Vagina (tissue), 2 donors: ENCODE results near the gene SLC8A1.

ENCODE experiments used
- POLR2A ChIP-seq, 2 donors: fragments of 450-650 bp; IDR thresholded peaks; one replicate each; pipeline ENCODE4 v1.6.1; 2017; ENCODE audit warnings: antibody characterized with exemption in 2 of 2, mild to moderate bottlenecking in 2 of 2, moderate library complexity in 2 of 2
- POLR2AphosphoS5 ChIP-seq, 2 donors: sonication (generic); formaldehyde crosslinking; IDR thresholded peaks; one replicate each; pipeline ENCODE4 v1.9.0; 2017; ENCODE audit warnings: antibody characterized with exemption in 2 of 2, mild to moderate bottlenecking in 2 of 2, low read depth in 1 of 2; ENCODE audit not compliant: insufficient read depth in 1 of 2
- TF ChIP-seq, protein P1 (sequence below), 3 experiments: fragments of 450-650 bp in 2 of 3; fragments of 200-600 bp in 1 of 3; sonication (generic) in 1 of 3; IDR thresholded peaks; one replicate each; pipeline ENCODE4 v1.5.1; 2017 to 2019; ENCODE audit warnings: antibody characterized with exemption in 3 of 3, mild to moderate bottlenecking in 2 of 3, moderate library complexity in 2 of 3

DNA sequence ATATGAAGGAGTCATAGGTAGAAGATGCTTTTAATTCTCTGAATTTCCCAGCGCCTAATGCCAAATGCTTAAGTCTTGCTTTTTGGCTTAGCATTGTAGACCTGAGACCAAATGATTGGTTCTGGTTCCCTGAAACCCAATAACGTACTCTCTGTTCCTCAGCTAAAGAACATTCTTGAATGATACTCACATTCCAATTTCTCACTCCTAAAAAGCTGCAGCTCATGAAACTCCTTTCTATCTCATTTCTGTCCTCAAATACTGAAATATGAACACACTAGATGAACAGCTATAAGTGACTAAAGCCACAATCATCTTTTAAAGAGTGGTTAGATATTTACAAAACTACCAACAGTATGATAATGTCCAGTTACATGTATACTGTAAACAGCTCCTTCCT is 272.1 kb downstream of the SLC8A1 start:
- TF ChIP-seq, protein P1, sequence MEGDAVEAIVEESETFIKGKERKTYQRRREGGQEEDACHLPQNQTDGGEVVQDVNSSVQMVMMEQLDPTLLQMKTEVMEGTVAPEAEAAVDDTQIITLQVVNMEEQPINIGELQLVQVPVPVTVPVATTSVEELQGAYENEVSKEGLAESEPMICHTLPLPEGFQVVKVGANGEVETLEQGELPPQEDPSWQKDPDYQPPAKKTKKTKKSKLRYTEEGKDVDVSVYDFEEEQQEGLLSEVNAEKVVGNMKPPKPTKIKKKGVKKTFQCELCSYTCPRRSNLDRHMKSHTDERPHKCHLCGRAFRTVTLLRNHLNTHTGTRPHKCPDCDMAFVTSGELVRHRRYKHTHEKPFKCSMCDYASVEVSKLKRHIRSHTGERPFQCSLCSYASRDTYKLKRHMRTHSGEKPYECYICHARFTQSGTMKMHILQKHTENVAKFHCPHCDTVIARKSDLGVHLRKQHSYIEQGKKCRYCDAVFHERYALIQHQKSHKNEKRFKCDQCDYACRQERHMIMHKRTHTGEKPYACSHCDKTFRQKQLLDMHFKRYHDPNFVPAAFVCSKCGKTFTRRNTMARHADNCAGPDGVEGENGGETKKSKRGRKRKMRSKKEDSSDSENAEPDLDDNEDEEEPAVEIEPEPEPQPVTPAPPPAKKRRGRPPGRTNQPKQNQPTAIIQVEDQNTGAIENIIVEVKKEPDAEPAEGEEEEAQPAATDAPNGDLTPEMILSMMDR (IDR thresholded peaks at IDR 0.05), result no peak
- TF ChIP-seq POLR2A (IDR thresholded peaks at IDR 0.05) (no peak), POLR2AphosphoS5 (IDR thresholded peaks at IDR 0.05; ENCODE audit: insufficient read depth in 1 of 2, low read depth in 1 of 2) (no peak)
